GM18858 (cell line): ENCODE data around the gene ZMIZ1.

Experiments used
- ATAC-seq: cut with Tn5 transposase; IDR thresholded peaks from one replicate; pipeline ENCODE4 v1.9.1; 2021; ENCODE audit not compliant: unreplicated experiment

The ZMIZ1 gene

GRCh38 chr10:79347894-79348639, 279.3 kb downstream of the ZMIZ1 start:
- peak; percentile 58 for ATAC-seq

- no peak for ATAC-seq
Measured at GRCh38 chr10:79348640-79348988, 279.8 kb downstream of the ZMIZ1 start.

GRCh38 chr10:79349072-79349491, 280.3 kb downstream of the ZMIZ1 start:
- ATAC-seq: no peak

- ATAC-seq: no peak
Measured at GRCh38 chr10:79349766-79350406, 281.1 kb downstream of the ZMIZ1 start.

GRCh38 chr10:79350407-79351154, 281.8 kb downstream of the ZMIZ1 start:
- no peak for ATAC-seq

GRCh38 chr10:79351332-79351731, 282.6 kb downstream of the ZMIZ1 start:
- no peak for ATAC-seq

GRCh38 chr10:79352035-79352877, 283.5 kb downstream of the ZMIZ1 start:
- no peak for ATAC-seq

- ATAC-seq: no peak
Measured at GRCh38 chr10:79353000-79353406, 284.2 kb downstream of the ZMIZ1 start.

GRCh38 chr10:79353726-79354125, 285.0 kb downstream of the ZMIZ1 start:
- ATAC-seq: no peak

GRCh38 chr10:79354141-79354540, 285.4 kb downstream of the ZMIZ1 start:
- ATAC-seq: no peak

- no peak for ATAC-seq
Measured at GRCh38 chr10:79354615-79355014, 285.8 kb downstream of the ZMIZ1 start.

GRCh38 chr10:79355420-79356017, 286.8 kb downstream of the ZMIZ1 start:
- ATAC-seq: no peak

GRCh38 chr10:79356104-79356503, 287.3 kb downstream of the ZMIZ1 start:
- no peak for ATAC-seq

GRCh38 chr10:79357180-79357579, 288.4 kb downstream of the ZMIZ1 start:
- ATAC-seq: no peak

- peak; percentile 51 for ATAC-seq
Measured at GRCh38 chr10:79358811-79359210, 290.0 kb downstream of the ZMIZ1 start.

GRCh38 chr10:79359816-79360498, 291.2 kb downstream of the ZMIZ1 start:
- ATAC-seq: no peak

GRCh38 chr10:79360499-79361342, 292.0 kb downstream of the ZMIZ1 start:
- no peak for ATAC-seq

- ATAC-seq: no peak
Measured at GRCh38 chr10:79361726-79362397, 293.1 kb downstream of the ZMIZ1 start.
